ENCODE measurements around the gene ERG28.
A peak's percentile ranks its signal among the peaks of the same experiment; 100 is the strongest.

Gene ERG28

DNA sequence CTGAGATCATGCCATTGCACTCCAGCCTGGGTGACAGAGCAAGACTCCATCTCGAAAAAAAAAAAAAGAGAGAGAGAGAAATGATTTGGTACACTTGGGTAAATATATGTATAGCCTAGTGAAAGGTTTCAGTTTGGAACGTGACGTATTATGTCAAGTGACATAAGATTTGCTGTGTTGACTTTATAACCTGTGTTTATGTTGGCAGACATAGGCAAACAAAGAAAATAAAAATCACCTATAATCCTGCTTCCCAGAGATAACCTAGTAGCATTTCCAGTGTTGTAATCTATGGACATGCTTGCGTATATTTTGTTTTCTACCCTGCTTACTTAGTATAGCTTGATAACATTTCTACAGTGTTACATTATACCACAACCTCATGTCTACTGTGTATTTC, 16.7 kb downstream of the ERG28 start:
- ATAC-seq, result no peak
- TF ChIP-seq, protein P1, sequence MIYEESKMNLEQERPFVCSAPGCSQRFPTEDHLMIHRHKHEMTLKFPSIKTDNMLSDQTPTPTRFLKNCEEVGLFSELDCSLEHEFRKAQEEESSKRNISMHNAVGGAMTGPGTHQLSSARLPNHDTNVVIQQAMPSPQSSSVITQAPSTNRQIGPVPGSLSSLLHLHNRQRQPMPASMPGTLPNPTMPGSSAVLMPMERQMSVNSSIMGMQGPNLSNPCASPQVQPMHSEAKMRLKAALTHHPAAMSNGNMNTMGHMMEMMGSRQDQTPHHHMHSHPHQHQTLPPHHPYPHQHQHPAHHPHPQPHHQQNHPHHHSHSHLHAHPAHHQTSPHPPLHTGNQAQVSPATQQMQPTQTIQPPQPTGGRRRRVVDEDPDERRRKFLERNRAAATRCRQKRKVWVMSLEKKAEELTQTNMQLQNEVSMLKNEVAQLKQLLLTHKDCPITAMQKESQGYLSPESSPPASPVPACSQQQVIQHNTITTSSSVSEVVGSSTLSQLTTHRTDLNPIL (CRISPR knock-in tag; IDR thresholded peaks at IDR 0.05; ENCODE audit: low read depth), result no peak

DNA sequence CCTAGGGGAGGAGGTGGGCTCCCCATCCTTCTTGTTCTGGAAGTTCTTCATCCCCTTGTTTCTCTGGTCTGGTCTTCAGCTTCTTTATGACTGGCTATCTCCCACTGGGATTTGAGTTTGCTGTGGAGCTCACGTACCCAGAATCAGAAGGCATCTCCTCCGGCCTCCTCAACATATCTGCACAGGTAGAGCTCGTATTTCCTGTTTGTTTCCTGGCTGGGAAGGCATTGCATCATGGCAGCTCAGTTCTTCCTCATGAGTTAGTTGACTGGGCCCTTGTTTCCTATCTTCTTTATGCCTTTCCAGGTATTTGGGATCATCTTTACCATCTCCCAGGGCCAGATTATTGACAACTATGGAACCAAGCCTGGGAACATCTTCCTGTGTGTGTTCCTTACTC, 19.8 kb downstream of the ERG28 start:
- ATAC-seq, result no peak
- TF ChIP-seq TCF4 (CRISPR knock-in tag; IDR thresholded peaks at IDR 0.05; ENCODE audit: borderline replicate concordance) (no peak), GLIS3 (CRISPR knock-in tag; IDR thresholded peaks at IDR 0.05) (no peak), ZFP30 (CRISPR knock-in tag; IDR thresholded peaks at IDR 0.05) (no peak), ZNF70 (CRISPR knock-in tag; IDR thresholded peaks at IDR 0.05) (no peak), RARB (CRISPR knock-in tag; IDR thresholded peaks at IDR 0.05) (no peak), PPARA (CRISPR knock-in tag; IDR thresholded peaks at IDR 0.05; ENCODE audit: borderline replicate concordance) (no peak), OSR1 (CRISPR knock-in tag; IDR thresholded peaks at IDR 0.05) (no peak), ZNF565 (CRISPR knock-in tag; conservative IDR thresholded peaks at IDR 0.05; ENCODE audit: low read depth) (no peak), BACH2 (CRISPR knock-in tag; IDR thresholded peaks at IDR 0.05; ENCODE audit: borderline replicate concordance) (no peak), ZC3H10 (CRISPR knock-in tag; IDR thresholded peaks at IDR 0.05) (no peak), ISL1 (CRISPR knock-in tag; IDR thresholded peaks at IDR 0.05) (no peak), SNAI2 (CRISPR knock-in tag; IDR thresholded peaks at IDR 0.05) (no peak), CSDC2 (CRISPR knock-in tag; IDR thresholded peaks at IDR 0.05) (no peak), TOX (CRISPR knock-in tag; IDR thresholded peaks at IDR 0.05; ENCODE audit: borderline replicate concordance) (no peak)
- TF ChIP-seq, protein P1 (CRISPR knock-in tag; IDR thresholded peaks at IDR 0.05; ENCODE audit: low read depth), result no peak
- TF ChIP-seq, protein P2, sequence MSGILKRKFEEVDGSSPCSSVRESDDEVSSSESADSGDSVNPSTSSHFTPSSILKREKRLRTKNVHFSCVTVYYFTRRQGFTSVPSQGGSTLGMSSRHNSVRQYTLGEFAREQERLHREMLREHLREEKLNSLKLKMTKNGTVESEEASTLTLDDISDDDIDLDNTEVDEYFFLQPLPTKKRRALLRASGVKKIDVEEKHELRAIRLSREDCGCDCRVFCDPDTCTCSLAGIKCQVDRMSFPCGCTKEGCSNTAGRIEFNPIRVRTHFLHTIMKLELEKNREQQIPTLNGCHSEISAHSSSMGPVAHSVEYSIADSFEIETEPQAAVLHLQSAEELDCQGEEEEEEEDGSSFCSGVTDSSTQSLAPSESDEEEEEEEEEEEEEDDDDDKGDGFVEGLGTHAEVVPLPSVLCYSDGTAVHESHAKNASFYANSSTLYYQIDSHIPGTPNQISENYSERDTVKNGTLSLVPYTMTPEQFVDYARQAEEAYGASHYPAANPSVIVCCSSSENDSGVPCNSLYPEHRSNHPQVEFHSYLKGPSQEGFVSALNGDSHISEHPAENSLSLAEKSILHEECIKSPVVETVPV (CRISPR knock-in tag; IDR thresholded peaks at IDR 0.05), result no peak
- TF ChIP-seq, protein P3, sequence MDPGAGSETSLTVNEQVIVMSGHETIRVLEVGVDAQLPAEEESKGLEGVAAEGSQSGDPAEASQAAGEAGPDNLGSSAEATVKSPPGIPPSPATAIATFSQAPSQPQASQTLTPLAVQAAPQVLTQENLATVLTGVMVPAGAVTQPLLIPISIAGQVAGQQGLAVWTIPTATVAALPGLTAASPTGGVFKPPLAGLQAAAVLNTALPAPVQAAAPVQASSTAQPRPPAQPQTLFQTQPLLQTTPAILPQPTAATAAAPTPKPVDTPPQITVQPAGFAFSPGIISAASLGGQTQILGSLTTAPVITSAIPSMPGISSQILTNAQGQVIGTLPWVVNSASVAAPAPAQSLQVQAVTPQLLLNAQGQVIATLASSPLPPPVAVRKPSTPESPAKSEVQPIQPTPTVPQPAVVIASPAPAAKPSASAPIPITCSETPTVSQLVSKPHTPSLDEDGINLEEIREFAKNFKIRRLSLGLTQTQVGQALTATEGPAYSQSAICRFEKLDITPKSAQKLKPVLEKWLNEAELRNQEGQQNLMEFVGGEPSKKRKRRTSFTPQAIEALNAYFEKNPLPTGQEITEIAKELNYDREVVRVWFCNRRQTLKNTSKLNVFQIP (CRISPR knock-in tag; IDR thresholded peaks at IDR 0.05; ENCODE audit: borderline replicate concordance, low read depth), result no peak
- TF ChIP-seq, protein P4, sequence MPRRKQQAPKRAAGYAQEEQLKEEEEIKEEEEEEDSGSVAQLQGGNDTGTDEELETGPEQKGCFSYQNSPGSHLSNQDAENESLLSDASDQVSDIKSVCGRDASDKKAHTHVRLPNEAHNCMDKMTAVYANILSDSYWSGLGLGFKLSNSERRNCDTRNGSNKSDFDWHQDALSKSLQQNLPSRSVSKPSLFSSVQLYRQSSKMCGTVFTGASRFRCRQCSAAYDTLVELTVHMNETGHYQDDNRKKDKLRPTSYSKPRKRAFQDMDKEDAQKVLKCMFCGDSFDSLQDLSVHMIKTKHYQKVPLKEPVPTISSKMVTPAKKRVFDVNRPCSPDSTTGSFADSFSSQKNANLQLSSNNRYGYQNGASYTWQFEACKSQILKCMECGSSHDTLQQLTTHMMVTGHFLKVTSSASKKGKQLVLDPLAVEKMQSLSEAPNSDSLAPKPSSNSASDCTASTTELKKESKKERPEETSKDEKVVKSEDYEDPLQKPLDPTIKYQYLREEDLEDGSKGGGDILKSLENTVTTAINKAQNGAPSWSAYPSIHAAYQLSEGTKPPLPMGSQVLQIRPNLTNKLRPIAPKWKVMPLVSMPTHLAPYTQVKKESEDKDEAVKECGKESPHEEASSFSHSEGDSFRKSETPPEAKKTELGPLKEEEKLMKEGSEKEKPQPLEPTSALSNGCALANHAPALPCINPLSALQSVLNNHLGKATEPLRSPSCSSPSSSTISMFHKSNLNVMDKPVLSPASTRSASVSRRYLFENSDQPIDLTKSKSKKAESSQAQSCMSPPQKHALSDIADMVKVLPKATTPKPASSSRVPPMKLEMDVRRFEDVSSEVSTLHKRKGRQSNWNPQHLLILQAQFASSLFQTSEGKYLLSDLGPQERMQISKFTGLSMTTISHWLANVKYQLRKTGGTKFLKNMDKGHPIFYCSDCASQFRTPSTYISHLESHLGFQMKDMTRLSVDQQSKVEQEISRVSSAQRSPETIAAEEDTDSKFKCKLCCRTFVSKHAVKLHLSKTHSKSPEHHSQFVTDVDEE (CRISPR knock-in tag; IDR thresholded peaks at IDR 0.05), result no peak

DNA sequence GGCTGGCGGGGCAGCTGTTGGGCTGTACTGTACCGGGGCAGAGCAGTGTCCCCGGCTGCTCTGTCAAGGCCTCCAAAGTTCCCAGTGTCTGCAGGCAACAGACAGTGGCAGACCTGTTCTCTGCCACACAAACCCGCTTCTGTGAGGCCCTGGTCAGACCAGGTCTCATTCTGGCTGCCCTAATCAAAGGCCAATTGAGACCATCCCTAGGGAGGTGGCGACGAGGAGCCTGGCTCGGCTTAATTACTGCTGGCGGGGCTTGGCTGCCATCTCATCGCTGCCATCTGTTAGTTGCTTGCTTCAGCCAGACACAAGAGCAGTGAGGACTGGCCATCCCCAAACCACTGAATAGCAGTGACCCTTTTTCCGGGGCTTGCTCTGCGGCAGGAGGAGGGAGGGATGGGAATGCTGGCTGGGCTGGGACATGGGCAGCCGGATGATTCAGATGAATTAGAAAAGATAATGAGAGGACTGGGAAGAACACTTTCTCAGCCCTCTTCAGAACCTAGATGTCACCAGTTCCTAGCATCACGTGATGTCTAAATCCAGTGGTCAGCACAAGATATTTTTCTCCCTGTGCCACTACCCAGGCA, 24.5 kb downstream of the ERG28 start:
- TF ChIP-seq, protein P5, sequence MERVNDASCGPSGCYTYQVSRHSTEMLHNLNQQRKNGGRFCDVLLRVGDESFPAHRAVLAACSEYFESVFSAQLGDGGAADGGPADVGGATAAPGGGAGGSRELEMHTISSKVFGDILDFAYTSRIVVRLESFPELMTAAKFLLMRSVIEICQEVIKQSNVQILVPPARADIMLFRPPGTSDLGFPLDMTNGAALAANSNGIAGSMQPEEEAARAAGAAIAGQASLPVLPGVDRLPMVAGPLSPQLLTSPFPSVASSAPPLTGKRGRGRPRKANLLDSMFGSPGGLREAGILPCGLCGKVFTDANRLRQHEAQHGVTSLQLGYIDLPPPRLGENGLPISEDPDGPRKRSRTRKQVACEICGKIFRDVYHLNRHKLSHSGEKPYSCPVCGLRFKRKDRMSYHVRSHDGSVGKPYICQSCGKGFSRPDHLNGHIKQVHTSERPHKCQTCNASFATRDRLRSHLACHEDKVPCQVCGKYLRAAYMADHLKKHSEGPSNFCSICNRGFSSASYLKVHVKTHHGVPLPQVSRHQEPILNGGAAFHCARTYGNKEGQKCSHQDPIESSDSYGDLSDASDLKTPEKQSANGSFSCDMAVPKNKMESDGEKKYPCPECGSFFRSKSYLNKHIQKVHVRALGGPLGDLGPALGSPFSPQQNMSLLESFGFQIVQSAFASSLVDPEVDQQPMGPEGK (CRISPR knock-in tag; IDR thresholded peaks at IDR 0.05; ENCODE audit: borderline replicate concordance), result no peak
- TF ChIP-seq TCF4 (CRISPR knock-in tag; IDR thresholded peaks at IDR 0.05; ENCODE audit: borderline replicate concordance), result peak; percentile 44; the same call in 1 of the 2 replicates

More for the DNA sequence above, 24.5 kb downstream of the ERG28 start:
- ATAC-seq, result peak; percentile 69

Data from SK-N-SH treated with all-trans-retinoic acid at 6 μM for 48 hours (cell line).